ENCODE results near the gene OR52J3.

- no peak for TF ChIP-seq CTCF (IDR thresholded peaks at IDR 0.05)
- TF ChIP-seq EZH2 (IDR thresholded peaks at IDR 0.05) = no peak
Observed at GRCh38 chr11:5038341-5038740, 8.0 kb upstream of the OR52J3 start.

All from neural progenitor cell (in vitro differentiated cells).